SH-SY5Y (cell line): ENCODE measurements around the gene CD82.

Experiments
- GATA2 ChIP-seq: IDR thresholded peaks from 2 replicates; pipeline ENCODE4 v1.6.1; 2011; ENCODE audit warnings: mild to moderate bottlenecking, low read depth, low read length
- GATA3 ChIP-seq: IDR thresholded peaks from 2 replicates; pipeline ENCODE4 v1.6.1; 2011; ENCODE audit warnings: low read depth, mild to moderate bottlenecking, low read length, moderate library complexity

CD82 gene

DNA sequence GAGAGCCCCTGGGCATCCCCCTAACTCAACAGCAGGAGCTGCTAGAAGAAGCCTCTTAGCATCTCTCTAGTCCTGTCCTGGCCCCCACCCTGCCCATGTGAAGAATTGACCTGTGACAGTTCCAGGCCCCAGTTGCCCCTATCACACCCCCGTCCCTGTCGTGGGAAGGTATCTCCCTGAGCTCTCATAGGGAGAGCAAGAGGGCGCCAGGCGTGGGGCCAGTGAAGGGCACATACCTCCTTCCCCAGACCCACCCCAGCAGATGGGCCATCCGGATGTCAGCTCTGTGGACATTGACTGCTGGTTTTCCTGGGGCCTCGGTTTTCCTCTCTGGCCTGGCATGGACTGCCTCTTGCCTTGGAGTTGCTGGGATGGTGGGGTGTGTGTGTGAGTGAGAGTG is 29.5 kb downstream of the CD82 start:
- TF ChIP-seq GATA2: no peak
- no peak for TF ChIP-seq GATA3

- TF ChIP-seq GATA3 (no peak), GATA2 (no peak)
Observed at GRCh38 chr11:44595964-44596381, 30.5 kb downstream of the CD82 start.

DNA sequence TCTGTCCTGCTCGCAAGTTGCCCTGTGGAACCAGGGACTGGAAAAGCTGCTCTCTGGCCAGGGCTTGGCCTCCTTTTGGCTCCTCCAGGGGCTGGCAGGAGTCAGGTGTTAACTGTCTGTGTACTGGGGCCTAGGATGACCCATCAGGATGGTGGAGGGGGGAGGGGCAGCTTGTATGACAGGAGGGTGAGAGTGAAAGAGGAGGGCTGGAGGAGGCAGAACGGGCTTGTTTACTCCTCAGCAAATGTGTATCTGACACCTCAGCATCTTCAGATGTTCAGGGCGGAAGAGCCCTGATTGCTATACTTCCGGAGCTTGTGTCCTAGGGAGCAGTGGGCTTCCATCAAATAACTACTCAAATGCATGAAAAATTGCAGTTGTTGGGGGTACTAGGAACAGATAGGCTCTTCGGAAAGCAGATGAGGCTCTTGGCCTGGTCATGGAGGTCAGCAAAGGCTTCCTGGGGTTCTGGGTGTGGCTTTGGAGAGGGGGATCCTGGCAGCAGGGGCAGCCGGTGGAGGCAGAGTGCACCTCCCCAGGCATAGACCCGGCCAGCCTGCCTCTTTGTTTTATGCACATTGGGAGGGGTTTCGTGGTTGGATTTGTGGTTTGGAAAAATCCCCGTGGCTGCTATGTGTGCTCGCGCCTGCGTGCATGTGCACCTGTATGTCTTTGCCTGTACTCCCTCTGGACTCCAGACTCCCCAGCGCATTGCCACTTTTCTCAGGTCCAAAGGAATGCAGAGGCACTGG is 31.2 kb downstream of the CD82 start:
- TF ChIP-seq GATA3 (no peak), GATA2 (no peak)

DNA sequence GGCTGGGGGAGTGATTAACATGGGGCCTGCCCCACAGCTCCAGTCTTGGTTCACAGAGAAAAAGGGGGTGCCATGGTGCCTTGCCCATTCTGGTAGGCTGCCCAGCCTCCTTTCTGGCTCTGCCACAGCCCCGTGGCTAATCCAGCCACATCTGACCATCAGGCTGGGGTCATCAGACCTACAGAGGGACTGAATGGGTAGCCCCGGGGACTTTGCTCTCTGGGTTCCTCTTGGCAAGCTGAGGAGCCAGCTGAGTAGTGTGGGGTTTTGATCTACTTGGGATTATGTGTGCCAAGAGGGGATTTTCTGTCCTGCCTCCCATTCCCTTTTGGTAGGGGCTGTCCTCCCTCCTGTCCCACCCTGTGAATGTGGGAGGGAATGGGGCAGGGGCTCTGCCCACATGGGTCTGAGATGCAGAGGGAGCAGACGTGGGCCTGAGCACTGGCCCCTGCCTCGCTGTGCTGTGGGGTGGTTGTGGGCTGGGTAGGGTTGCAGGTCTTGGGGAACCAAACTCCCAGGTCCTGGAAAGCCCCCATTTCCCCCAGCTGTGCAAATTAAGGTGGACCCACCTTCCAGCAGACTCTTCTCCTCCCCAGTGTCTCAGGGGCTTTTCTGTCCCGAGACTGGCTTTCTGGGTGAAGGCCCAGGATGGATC is 32.0 kb downstream of the CD82 start:
- TF ChIP-seq GATA3 (no peak), GATA2 (no peak)

DNA sequence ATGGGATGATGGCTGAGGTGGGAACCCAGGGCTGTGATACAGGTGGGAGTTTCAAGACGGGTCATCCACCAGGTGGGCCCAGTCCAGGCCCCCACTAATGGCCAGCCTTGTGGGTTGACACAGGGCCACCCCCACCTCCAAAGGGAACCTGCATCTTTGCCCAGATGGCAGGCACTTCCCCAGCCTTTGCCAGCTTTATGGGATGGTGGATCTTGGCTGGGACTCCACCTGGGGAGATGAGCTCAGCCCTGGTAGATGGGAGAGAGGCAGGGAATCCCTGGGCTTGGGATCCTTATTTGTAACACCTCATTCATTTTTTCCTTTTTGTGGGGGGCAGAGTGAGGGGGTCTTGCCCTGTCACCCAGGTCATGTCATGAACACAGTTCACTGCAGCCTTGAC is 33.4 kb downstream of the CD82 start:
- TF ChIP-seq GATA3 (no peak), GATA2 (no peak)

GRCh38 chr11:44600261-44600660 is 34.8 kb downstream of the CD82 start:
- TF ChIP-seq GATA2: no peak
- TF ChIP-seq GATA3: no peak

GRCh38 chr11:44600839-44601383 is 35.4 kb downstream of the CD82 start:
- TF ChIP-seq GATA2: no peak
- no peak for TF ChIP-seq GATA3

DNA sequence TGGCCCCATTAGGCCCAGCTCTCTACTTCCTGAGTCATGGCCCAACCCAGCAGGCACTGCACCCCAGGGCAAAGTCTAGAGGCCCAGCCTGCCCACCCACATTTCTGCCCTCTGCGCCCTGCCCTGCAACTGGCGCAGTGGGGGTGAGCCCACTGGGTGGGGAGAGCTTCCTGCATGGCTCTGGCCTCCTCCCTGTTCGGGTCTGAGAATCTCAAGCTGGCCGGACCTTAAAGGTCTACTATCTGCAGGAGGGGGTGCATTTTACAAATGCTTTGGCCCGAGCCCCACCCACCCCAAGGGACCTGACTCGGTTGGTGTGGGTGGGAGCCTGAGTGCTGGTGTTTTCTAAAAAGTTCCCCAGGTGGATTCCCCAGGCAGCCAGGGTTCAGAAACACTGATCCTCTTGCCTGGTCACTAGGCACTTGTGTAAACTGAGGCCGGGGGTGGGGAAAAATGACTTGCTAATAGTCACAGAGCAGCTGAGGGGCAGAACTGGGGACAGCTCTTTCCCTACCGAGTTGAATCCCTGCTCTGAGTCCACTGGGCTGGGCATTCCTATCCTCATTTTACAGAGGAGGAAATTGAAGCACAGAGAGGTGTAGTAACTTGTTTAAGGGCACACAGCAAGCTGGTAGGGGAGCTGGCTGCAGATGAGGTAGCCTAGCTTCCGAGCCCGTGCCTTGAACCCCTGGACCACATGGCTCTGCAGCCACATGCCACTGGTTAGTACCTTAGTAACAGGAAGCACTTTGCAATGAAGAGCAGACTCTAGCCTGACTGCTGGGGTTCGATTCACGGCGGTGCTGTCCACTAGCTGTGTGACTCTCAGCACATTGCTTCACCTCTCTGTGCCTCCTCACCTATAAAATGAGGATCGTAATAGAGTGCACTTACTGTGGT is 36.3 kb downstream of the CD82 start:
- TF ChIP-seq GATA2: no peak
- TF ChIP-seq GATA3: no peak

GRCh38 chr11:44602891-44603310 is 37.4 kb downstream of the CD82 start:
- no peak for TF ChIP-seq GATA3
- TF ChIP-seq GATA2: no peak

- TF ChIP-seq GATA3 (no peak), GATA2 (no peak)
Observed at GRCh38 chr11:44604171-44604581, 38.7 kb downstream of the CD82 start.

DNA sequence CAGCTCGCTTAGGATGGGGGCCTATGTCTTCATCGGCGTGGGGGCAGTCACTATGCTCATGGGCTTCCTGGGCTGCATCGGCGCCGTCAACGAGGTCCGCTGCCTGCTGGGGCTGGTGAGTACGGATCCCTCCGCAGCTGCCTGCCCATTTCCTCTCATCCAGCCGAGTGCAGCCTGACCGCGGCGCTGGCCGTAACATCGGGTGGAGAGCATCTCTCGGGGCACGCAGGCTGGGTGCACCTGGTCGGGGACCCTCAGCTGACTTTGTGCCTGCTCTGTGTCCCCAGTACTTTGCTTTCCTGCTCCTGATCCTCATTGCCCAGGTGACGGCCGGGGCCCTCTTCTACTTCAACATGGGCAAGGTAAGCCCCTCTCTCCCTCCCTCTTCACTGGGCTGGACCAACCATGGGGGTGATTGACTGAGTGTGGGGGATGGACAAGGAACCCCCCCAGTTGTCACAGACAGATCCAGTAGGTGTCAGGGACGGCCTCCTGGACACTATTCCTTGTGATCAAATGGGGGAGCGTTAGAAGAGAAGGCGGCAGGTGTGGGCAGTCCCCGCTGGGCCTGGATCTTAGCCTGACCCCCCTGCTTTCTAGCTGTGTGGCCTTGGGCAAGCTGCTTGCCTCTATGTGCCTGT is 39.7 kb downstream of the CD82 start:
- TF ChIP-seq GATA3: no peak

- TF ChIP-seq GATA3 (no peak), GATA2 (no peak)
Observed at GRCh38 chr11:44605965-44606364, 40.5 kb downstream of the CD82 start.

- TF ChIP-seq GATA2 (no peak), GATA3 (no peak)
Observed at GRCh38 chr11:44606472-44606871, 41.0 kb downstream of the CD82 start.

- TF ChIP-seq GATA3 (no peak), GATA2 (no peak)
Observed at GRCh38 chr11:44607319-44607962, 42.0 kb downstream of the CD82 start.
